Activated CD4-positive, alpha-beta T cell treated with anti-CD3 and anti-CD28 coated beads for 24 hours (primary cell): ENCODE measurements around the gene BCLAF1.

Source experiments
- DNase-seq, 2 donors: peaks; one replicate each; pipeline ENCODE4 v3.0.0-alpha.2; 2020; ENCODE audit warnings: low read depth in 2 of 2

BCLAF1 gene

GRCh38 chr6:136289579-136290409 lies at the start of gene BCLAF1:
BCLAF1 (minus strand) TSS chr6:136289846; CDS start chr6:136279866, 9,980 bp downstream.
- DNase-seq: peak; percentile 98

GRCh38 chr6:136338486-136338885 lies 48.8 kb upstream of the BCLAF1 start:
- no peak for DNase-seq

GRCh38 chr6:136337606-136338005 lies 48.0 kb upstream of the BCLAF1 start:
- no peak for DNase-seq

GRCh38 chr6:136337121-136337520 lies 47.5 kb upstream of the BCLAF1 start:
- DNase-seq: no peak

- no peak for DNase-seq
Observed at GRCh38 chr6:136335736-136336363, 46.2 kb upstream of the BCLAF1 start.

GRCh38 chr6:136334853-136335252 lies 45.2 kb upstream of the BCLAF1 start:
- DNase-seq: no peak

GRCh38 chr6:136334465-136334846 lies 44.8 kb upstream of the BCLAF1 start:
- no peak for DNase-seq

GRCh38 chr6:136333824-136334464 lies 44.3 kb upstream of the BCLAF1 start:
- no peak for DNase-seq

GRCh38 chr6:136331461-136331860 lies 41.8 kb upstream of the BCLAF1 start:
- DNase-seq: no peak

GRCh38 chr6:136330634-136331033 lies 41.0 kb upstream of the BCLAF1 start:
- no peak for DNase-seq

GRCh38 chr6:136326038-136326553 lies 36.5 kb upstream of the BCLAF1 start:
- DNase-seq: no peak

GRCh38 chr6:136324686-136325380 lies 35.2 kb upstream of the BCLAF1 start:
- DNase-seq: no peak

- no peak for DNase-seq
Observed at GRCh38 chr6:136323431-136324112, 33.9 kb upstream of the BCLAF1 start.

- DNase-seq: no peak
Observed at GRCh38 chr6:136319732-136320131, 30.1 kb upstream of the BCLAF1 start.

GRCh38 chr6:136318676-136319075 lies 29.0 kb upstream of the BCLAF1 start:
- no peak for DNase-seq

GRCh38 chr6:136317971-136318370 lies 28.3 kb upstream of the BCLAF1 start:
- no peak for DNase-seq

GRCh38 chr6:136317021-136317694 lies 27.5 kb upstream of the BCLAF1 start:
- DNase-seq: peak; percentile 20 to 42

- no peak for DNase-seq
Observed at GRCh38 chr6:136315594-136315993, 25.9 kb upstream of the BCLAF1 start.

GRCh38 chr6:136312975-136313374 lies 23.3 kb upstream of the BCLAF1 start:
- no peak for DNase-seq

- no peak for DNase-seq
Observed at GRCh38 chr6:136309729-136310311, 20.2 kb upstream of the BCLAF1 start.
